ENCODE data around the gene AEBP2. TPM values are rescaled to one million over a fixed set of nuclear protein-coding genes. Genes with fewer than 3 reads are reported as not detected.

The AEBP2 gene
- total and polyA plus RNA-seq, 2 of the 8 experiments (the other 6 are each of a cell fraction or from before 2014, with no cell fraction given) = 13.6 to 61.4 TPM

GRCh38 chr12:19525274-19525673 is 86.0 kb downstream of the AEBP2 start:
- H3K79me1 ChIP-seq (ENCODE audit: low read depth, low read length) = no peaks in the 10 kb centered on the region
- H2BK120ac ChIP-seq (replicated peaks; ENCODE audit: low read depth, low read length) = no peak overlapping the region
- H3K9me3 ChIP-seq (ENCODE audit: insufficient read depth in 2 of 2, low read depth in 1 of 2, low read length in 1 of 2) = no peaks in the 10 kb centered on the region
- no peak overlapping the region for H4K5ac ChIP-seq (ENCODE audit: insufficient read length, low read depth, low read length)
- 92% methylated on average over 6 of the region's 7 CpGs; no CpG with 5 or more reads in 1 of the 2 experiments for WGBS, 2 experiments (ENCODE audit: extremely low coverage in 1 of 2, insufficient coverage in 1 of 2, insufficient read length in 1 of 2, insufficient replicate concordance in 2 of 2, low coverage in 1 of 2, low lambda C conversion rate in 2 of 2, missing lambda C conversion rate in 1 of 2)
- no peaks in the 10 kb centered on the region for H3K79me2 ChIP-seq (ENCODE audit: control insufficient read depth in 1 of 2, insufficient read depth in 2 of 2, low read length in 2 of 2)
- no peak overlapping the region for H3K56ac ChIP-seq (replicated peaks; ENCODE audit: insufficient read length, low read depth, low read length)
- TF ChIP-seq EZH2 (IDR thresholded peaks at IDR 0.05; ENCODE audit: low read depth, low read length, severe bottlenecking) (no peak), HDAC6 (IDR thresholded peaks at IDR 0.05; ENCODE audit: low read depth, low read length) (no peak)
- H3K23ac ChIP-seq (ENCODE audit: insufficient read length) = no peak overlapping the region
- no peak for DNase-seq (ENCODE audit: low read depth in 1 of 2, low spot score in 2 of 2)
- peaks cover 0 to 4% (median 0%) of the 10 kb centered on the region in 4 experiments; a peak in 2 of 8 replicates for H3K36me3 ChIP-seq (ENCODE audit: control insufficient read depth in 2 of 4, insufficient read depth in 4 of 4, low read length in 3 of 4)
- H2BK20ac ChIP-seq (ENCODE audit: low read length) = no peak overlapping the region
- no peak overlapping the region for H3K4ac ChIP-seq (replicated peaks; ENCODE audit: insufficient read length, low read depth, low read length)
- H2BK12ac ChIP-seq (ENCODE audit: low read depth, low read length) = no peak overlapping the region
- no peak overlapping the region for H4K91ac ChIP-seq (replicated peaks; ENCODE audit: insufficient read length, low read length)
- no peak overlapping the region for H2AFZ ChIP-seq (ENCODE audit: low read length)
- H3K9ac ChIP-seq (replicated peaks in 1 of 4; ENCODE audit: extremely low read depth in 1 of 4, low read depth in 3 of 4, low read length in 3 of 4) = no peak overlapping the region
- no peak overlapping the region for H2AK5ac ChIP-seq (ENCODE audit: low read depth, low read length)
- H3K18ac ChIP-seq (ENCODE audit: extremely low read depth, low read length) = no peak overlapping the region
- FAIRE-seq = no peak
- H4K20me1 ChIP-seq (replicated peaks in 1 of 2; ENCODE audit: control insufficient read depth in 1 of 2, insufficient read depth in 2 of 2, low read length in 2 of 2) = no peaks in the 10 kb centered on the region
- POLR2A ChIA-PET (ENCODE audit: partially characterized antibody) = interaction anchor here (0.7 to 1.4 kb wide), 3 partner anchors 11 to 80 kb away, joined by 3 to 4 read pairs (median 3); no protein-coding TSS in a partner anchor
- no peaks in the 10 kb centered on the region for H3K4me1 ChIP-seq (replicated peaks in 1 of 4; ENCODE audit: control insufficient read depth in 3 of 4, insufficient read depth in 4 of 4, low read length in 3 of 4)
- H3K27me3 ChIP-seq (replicated peaks in 1 of 4; ENCODE audit: control insufficient read depth in 3 of 4, extremely low read depth in 1 of 4, insufficient read depth in 3 of 4, low read length in 3 of 4) = no peaks in the 10 kb centered on the region
- no peak overlapping the region for H3K4me3 ChIP-seq (ENCODE audit: extremely low read depth in 1 of 4, insufficient read depth in 2 of 4, low read depth in 3 of 4, low read length in 4 of 4)
- no peak overlapping the region for H3K4me2 ChIP-seq (ENCODE audit: insufficient read depth in 1 of 2, low read depth in 2 of 2, low read length in 2 of 2)
- no peak overlapping the region for H3K27ac ChIP-seq (ENCODE audit: low read depth, low read length)
- no peak overlapping the region for H4K8ac ChIP-seq (ENCODE audit: extremely low read depth, insufficient read depth, low read length)
- no peaks in the 10 kb centered on the region for H3K23me2 ChIP-seq (ENCODE audit: low read depth, low read length)
- no peak overlapping the region for H3K14ac ChIP-seq (ENCODE audit: insufficient read length)
- no peak overlapping the region for H2BK15ac ChIP-seq (ENCODE audit: low read length)
- H2BK5ac ChIP-seq (ENCODE audit: low read depth, low read length) = no peak overlapping the region
- CTCF ChIA-PET (ENCODE audit: partially characterized antibody) = interaction anchor here (0.9 kb wide), 1 partner anchor 25 kb away, joined by 4 read pairs; no protein-coding TSS in a partner anchor

All from H1 (cell line).